BE2C (cell line): ENCODE measurements around the gene NALCN.
A peak's percentile ranks its signal among the peaks of the same experiment; 100 is the strongest.

ENCODE experiments used
- DNase-seq: peaks from one replicate; pipeline ENCODE4 v3.0.0-alpha.2; 2020
- H3K27me3 ChIP-seq: fragments of 250-450 bp; sonication (Bioruptor Pico); 2 replicates; pipeline ENCODE4 v1.5.1; 2020; ENCODE audit warnings: mild to moderate bottlenecking
- H3K36me3 ChIP-seq: fragments of 250-450 bp; sonication (Bioruptor Pico); 2 replicates; pipeline ENCODE4 v1.5.1; 2020; ENCODE audit warnings: mild to moderate bottlenecking
- H3K4me1 ChIP-seq: fragments of 250-450 bp; sonication (Bioruptor Pico); 2 replicates; pipeline ENCODE4 v1.5.1; 2020
- H3K4me3 ChIP-seq: 2 replicates; pipeline ENCODE4 v1.5.1; 2011; ENCODE audit warnings: low read depth, low read length
- H3K9me3 ChIP-seq: fragments of 250-450 bp; sonication (Bioruptor Pico); 2 replicates; pipeline ENCODE4 v1.5.1; 2020
- TF ChIP-seq, protein P1 (sequence below): IDR thresholded peaks from 2 replicates; pipeline ENCODE4 v1.5.1; 2012; ENCODE audit warnings: mild to moderate bottlenecking, low read depth, low read length

Gene NALCN

DNA sequence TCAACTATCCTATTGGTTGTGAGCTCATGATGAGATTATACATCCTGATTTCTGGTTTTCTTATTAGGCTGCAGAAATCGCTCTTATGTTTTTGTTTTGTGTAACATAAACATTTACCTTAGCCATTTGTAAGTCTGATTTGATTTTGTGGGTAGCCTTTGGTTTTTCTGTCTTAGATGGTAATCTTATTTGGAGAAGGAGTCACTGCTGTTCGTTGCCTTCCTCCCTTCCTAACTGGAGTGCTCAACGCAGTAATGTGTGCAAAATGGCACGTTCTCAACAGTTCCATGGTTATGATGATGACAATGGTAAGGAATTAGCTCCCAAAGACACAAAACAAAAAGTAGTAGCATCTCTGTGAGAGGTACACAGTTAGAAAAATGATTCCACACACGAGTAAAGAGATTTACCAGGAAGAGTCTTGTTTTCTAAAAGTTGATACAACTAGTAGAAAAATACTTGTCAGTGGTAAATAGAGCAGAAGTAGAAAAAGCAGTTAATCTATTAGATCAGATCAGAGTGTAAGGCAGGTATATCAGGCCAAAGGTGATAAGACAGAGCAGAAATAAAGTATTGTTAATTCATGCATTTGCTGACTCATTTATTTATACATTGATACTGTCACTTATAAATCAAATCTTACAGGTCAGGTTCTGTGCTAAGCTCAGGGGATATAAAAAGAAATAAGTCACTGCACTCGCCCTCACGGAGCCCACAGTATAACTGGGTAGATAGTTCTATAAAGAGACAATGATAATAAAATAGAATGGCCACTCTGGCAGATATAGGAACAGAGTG is 270.0 kb downstream of the NALCN start:
- Histone ChIP-seq H3K4me1 (no peaks in the 10 kb centered on the region), H3K27me3 (peaks cover 28% of the 10 kb centered on the region), H3K36me3 (no peaks in the 10 kb centered on the region), H3K4me3 (no peak overlapping the region), H3K9me3 (no peaks in the 10 kb centered on the region)
- TF ChIP-seq, protein P1, sequence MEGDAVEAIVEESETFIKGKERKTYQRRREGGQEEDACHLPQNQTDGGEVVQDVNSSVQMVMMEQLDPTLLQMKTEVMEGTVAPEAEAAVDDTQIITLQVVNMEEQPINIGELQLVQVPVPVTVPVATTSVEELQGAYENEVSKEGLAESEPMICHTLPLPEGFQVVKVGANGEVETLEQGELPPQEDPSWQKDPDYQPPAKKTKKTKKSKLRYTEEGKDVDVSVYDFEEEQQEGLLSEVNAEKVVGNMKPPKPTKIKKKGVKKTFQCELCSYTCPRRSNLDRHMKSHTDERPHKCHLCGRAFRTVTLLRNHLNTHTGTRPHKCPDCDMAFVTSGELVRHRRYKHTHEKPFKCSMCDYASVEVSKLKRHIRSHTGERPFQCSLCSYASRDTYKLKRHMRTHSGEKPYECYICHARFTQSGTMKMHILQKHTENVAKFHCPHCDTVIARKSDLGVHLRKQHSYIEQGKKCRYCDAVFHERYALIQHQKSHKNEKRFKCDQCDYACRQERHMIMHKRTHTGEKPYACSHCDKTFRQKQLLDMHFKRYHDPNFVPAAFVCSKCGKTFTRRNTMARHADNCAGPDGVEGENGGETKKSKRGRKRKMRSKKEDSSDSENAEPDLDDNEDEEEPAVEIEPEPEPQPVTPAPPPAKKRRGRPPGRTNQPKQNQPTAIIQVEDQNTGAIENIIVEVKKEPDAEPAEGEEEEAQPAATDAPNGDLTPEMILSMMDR, result no peak
- DNase-seq, result no peak

DNA sequence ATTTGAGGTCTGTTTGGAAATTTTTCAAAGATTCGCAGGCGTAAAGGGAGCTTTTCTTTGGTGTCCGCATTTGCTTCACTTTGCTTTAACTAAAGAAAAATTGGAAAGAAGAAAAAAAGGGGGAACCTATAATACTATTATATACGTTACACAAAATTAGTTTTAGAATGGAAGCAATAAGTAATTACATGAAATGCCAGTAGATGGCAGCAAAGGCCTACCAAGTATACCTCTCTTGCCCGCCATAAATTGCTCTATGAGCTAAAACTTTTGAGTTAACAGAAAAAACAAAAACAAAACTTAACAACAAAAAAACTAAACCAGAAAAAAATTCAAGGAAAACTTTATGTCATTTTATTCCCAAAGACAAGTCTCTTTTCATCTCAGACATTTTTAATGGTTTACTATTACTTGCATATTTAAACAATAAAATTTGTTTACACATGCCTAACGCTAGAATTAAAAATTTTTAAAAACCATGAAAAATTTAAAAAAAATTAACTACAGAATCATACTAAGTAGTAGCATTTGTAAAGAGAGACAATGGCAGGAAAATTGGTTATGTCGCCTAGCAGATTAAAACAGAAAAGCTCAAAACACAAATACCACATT is 271.4 kb downstream of the NALCN start:
- DNase-seq, result no peak
- Histone ChIP-seq H3K27me3 (peaks cover 20% of the 10 kb centered on the region), H3K9me3 (no peaks in the 10 kb centered on the region), H3K4me1 (no peaks in the 10 kb centered on the region; the same call in 1 of the 2 replicates), H3K4me3 (no peak overlapping the region), H3K36me3 (no peaks in the 10 kb centered on the region)
- TF ChIP-seq, protein P1, result peak; percentile 67

DNA sequence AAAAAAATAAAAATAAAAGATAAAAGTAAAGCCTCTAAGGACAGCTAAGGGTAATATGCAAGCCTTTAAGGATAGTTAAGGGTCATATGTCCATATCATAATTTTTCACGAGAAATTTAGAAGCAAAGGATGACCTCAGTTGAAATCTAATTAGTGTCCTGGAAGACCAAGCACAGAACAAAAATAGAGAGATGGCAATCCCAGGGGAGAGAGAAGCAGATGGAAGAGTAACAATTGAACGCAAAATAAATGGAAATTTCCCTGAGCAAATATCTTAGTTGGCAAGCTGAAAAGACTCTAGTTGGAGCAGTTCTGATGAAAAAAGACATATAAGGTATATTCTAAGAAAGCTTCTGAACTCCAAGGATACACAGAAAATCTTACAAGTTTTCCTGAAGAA is 275.4 kb downstream of the NALCN start:
- H3K27me3 ChIP-seq, result peaks cover 14% of the 10 kb centered on the region
- DNase-seq, result no peak
- no peaks in the 10 kb centered on the region for H3K9me3 ChIP-seq
- no peak overlapping the region for H3K4me3 ChIP-seq
- H3K4me1 ChIP-seq, result no peaks in the 10 kb centered on the region; the same call in 1 of the 2 replicates
- H3K36me3 ChIP-seq, result no peaks in the 10 kb centered on the region
- TF ChIP-seq, protein P1, result no peak

- TF ChIP-seq, protein P1, result no peak
- no peak for DNase-seq
- H3K4me3 ChIP-seq, result no peak overlapping the region
- H3K9me3 ChIP-seq, result no peaks in the 10 kb centered on the region
- no peaks in the 10 kb centered on the region; the same call in 1 of the 2 replicates for H3K4me1 ChIP-seq
- H3K36me3 ChIP-seq, result no peaks in the 10 kb centered on the region
- peaks cover 11% of the 10 kb centered on the region for H3K27me3 ChIP-seq
Measured at GRCh38 chr13:101140087-101140770, 276.1 kb downstream of the NALCN start.

DNA sequence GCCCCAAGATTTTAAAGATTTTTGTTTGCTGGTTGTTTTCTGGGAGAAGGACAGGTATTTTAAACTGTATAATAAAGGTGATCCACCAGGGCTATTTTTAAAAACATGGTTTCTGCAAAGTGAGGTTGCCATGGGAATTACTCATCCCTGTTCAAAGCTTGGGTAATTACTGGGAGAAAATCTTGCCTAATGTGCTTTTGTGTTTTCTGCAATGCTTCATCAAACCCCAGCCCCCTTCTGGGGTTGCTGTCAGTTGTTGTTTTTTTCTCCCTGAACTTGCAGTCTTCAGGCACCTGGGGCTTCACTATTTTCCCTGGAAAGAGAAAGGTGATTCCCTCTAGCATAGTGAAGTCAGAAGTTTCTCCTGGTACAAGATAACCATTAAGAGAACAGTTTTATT is 277.2 kb downstream of the NALCN start:
- Histone ChIP-seq H3K36me3 (no peaks in the 10 kb centered on the region), H3K4me3 (no peak overlapping the region), H3K4me1 (no peaks in the 10 kb centered on the region; the same call in 1 of the 2 replicates), H3K27me3 (peaks cover 11% of the 10 kb centered on the region), H3K9me3 (no peaks in the 10 kb centered on the region)
- no peak for DNase-seq
- TF ChIP-seq, protein P1, result no peak
